NT2/D1 (cell line): Measurements from ENCODE around the gene AZU1.

Source experiments
- DNase-seq: peaks from one replicate; pipeline ENCODE4 v3.0.0-alpha.2; 2011; ENCODE audit warnings: low read depth, low spot score
- H3K27me3 ChIP-seq: 2 replicates; pipeline ENCODE4 v1.6.0; 2011; ENCODE audit warnings: mild to moderate bottlenecking; ENCODE audit not compliant: insufficient read length, insufficient read depth
- H3K36me3 ChIP-seq: 2 replicates; pipeline ENCODE4 v1.6.1; 2011; ENCODE audit warnings: mild to moderate bottlenecking, low read length, mixed read lengths; ENCODE audit not compliant: insufficient read depth, insufficient read length
- H3K4me1 ChIP-seq: 2 replicates; pipeline ENCODE4 v1.5.1; 2011; ENCODE audit not compliant: insufficient read depth, insufficient read length
- H3K4me3 ChIP-seq: 2 replicates; pipeline ENCODE4 v1.5.1; 2011; ENCODE audit warnings: low read depth; ENCODE audit not compliant: insufficient read length
- H3K9ac ChIP-seq: 2 replicates; pipeline ENCODE4 v1.6.0; 2011; ENCODE audit warnings: low read depth; ENCODE audit not compliant: insufficient read length
- H3K9me3 ChIP-seq: 2 replicates; pipeline ENCODE4 v1.5.1; 2011; ENCODE audit warnings: mild to moderate bottlenecking, low read length; ENCODE audit not compliant: insufficient read depth
- SUZ12 ChIP-seq: IDR thresholded peaks from 2 replicates; pipeline ENCODE4 v1.6.1; 2011; ENCODE audit not compliant: insufficient read length, insufficient read depth; ENCODE audit errors: extremely low read depth
- YY1 ChIP-seq: IDR thresholded peaks from 2 replicates; pipeline ENCODE4 v1.6.1; 2011; ENCODE audit not compliant: insufficient read length, insufficient read depth
- ZNF274 ChIP-seq: IDR thresholded peaks from 2 replicates; pipeline ENCODE4 v1.6.1; 2011; ENCODE audit warnings: mild to moderate bottlenecking, low read depth, low read length

Gene AZU1

GRCh38 chr19:803686-804418, 23.8 kb upstream of the AZU1 start:
- H3K4me3 ChIP-seq = no peak overlapping the region
- H3K9ac ChIP-seq = no peak overlapping the region
- no peak for DNase-seq
- TF ChIP-seq SUZ12 (no peak), ZNF274 (no peak), YY1 (no peak)
- H3K36me3 ChIP-seq = peaks cover 100% of the 10 kb centered on the region
- H3K9me3 ChIP-seq = no peaks in the 10 kb centered on the region
- no peaks in the 10 kb centered on the region for H3K27me3 ChIP-seq
- peaks cover 46% of the 10 kb centered on the region for H3K4me1 ChIP-seq

GRCh38 chr19:804419-805165, 23.0 kb upstream of the AZU1 start:
- no peak for DNase-seq
- Histone ChIP-seq H3K4me3 (no peak overlapping the region), H3K9me3 (no peaks in the 10 kb centered on the region), H3K36me3 (peaks cover 99% of the 10 kb centered on the region), H3K27me3 (no peaks in the 10 kb centered on the region), H3K4me1 (peaks cover 46% of the 10 kb centered on the region), H3K9ac (peak overlapping the region; percentile 21)
- TF ChIP-seq ZNF274 = no peak
- TF ChIP-seq SUZ12 = no peak
- TF ChIP-seq YY1 = no peak

- no peaks in the 10 kb centered on the region for H3K9me3 ChIP-seq
- no peak for DNase-seq
- H3K4me1 ChIP-seq = peaks cover 46% of the 10 kb centered on the region
- no peak for TF ChIP-seq ZNF274
- no peak for TF ChIP-seq YY1
- peak overlapping the region; percentile 21 for H3K9ac ChIP-seq
- peaks cover 99% of the 10 kb centered on the region for H3K36me3 ChIP-seq
- H3K27me3 ChIP-seq = no peaks in the 10 kb centered on the region
- H3K4me3 ChIP-seq = no peak overlapping the region
Observed at GRCh38 chr19:805166-805551, 22.5 kb upstream of the AZU1 start.

GRCh38 chr19:805600-806550, 21.8 kb upstream of the AZU1 start:
- no peak for DNase-seq
- Histone ChIP-seq H3K4me1 (peaks cover 44% of the 10 kb centered on the region), H3K36me3 (peaks cover 99% of the 10 kb centered on the region), H3K4me3 (no peak overlapping the region), H3K9me3 (no peaks in the 10 kb centered on the region), H3K27me3 (no peaks in the 10 kb centered on the region), H3K9ac (peak overlapping the region; percentile 32)
- TF ChIP-seq SUZ12 (no peak), YY1 (no peak), ZNF274 (no peak)

- no peaks in the 10 kb centered on the region for H3K9me3 ChIP-seq
- TF ChIP-seq YY1 (no peak), ZNF274 (no peak)
- H3K4me3 ChIP-seq = no peak overlapping the region
- DNase-seq = no peak
- no peaks in the 10 kb centered on the region for H3K27me3 ChIP-seq
- H3K36me3 ChIP-seq = peaks cover 99% of the 10 kb centered on the region
- H3K4me1 ChIP-seq = peaks cover 34% of the 10 kb centered on the region
- peak overlapping the region; percentile 32 for H3K9ac ChIP-seq
Observed at GRCh38 chr19:806815-807421, 20.7 kb upstream of the AZU1 start.

GRCh38 chr19:807627-808422, 19.8 kb upstream of the AZU1 start:
- H3K9ac ChIP-seq = no peak overlapping the region
- no peaks in the 10 kb centered on the region for H3K27me3 ChIP-seq
- H3K4me1 ChIP-seq = peaks cover 25% of the 10 kb centered on the region
- peaks cover 98% of the 10 kb centered on the region for H3K36me3 ChIP-seq
- no peak for DNase-seq
- no peaks in the 10 kb centered on the region for H3K9me3 ChIP-seq
- H3K4me3 ChIP-seq = no peak overlapping the region
- TF ChIP-seq SUZ12 = no peak
- no peak for TF ChIP-seq ZNF274
- no peak for TF ChIP-seq YY1
